NOMO-1 (cell line): Measurements from ENCODE around the gene TECTB.

Source experiments
- DNase-seq, 2 experiments: peaks; one replicate each; lab custom pipeline; 2025; ENCODE audit not compliant: unreplicated experiment in 2 of 2; lab: John Stamatoyannopoulos, UW

The TECTB gene

GRCh38 chr10:112344261-112344660 is 61.1 kb downstream of the TECTB start:
- DNase-seq, result no peak

- DNase-seq, result no peak
Observed at GRCh38 chr10:112345202-112345601, 62.0 kb downstream of the TECTB start.

GRCh38 chr10:112345743-112346142 is 62.5 kb downstream of the TECTB start:
- DNase-seq, result no peak

- no peak for DNase-seq
Observed at GRCh38 chr10:112346774-112347173, 63.6 kb downstream of the TECTB start.

- no peak for DNase-seq
Observed at GRCh38 chr10:112347709-112348671, 64.8 kb downstream of the TECTB start.

GRCh38 chr10:112348759-112349158 is 65.6 kb downstream of the TECTB start:
- DNase-seq, result no peak

GRCh38 chr10:112349521-112350085 is 66.4 kb downstream of the TECTB start:
- DNase-seq, result no peak

GRCh38 chr10:112351146-112351545 is 67.9 kb downstream of the TECTB start:
- no peak for DNase-seq

GRCh38 chr10:112352044-112352443 is 68.8 kb downstream of the TECTB start:
- DNase-seq, result no peak

GRCh38 chr10:112353046-112353445 is 69.8 kb downstream of the TECTB start:
- no peak for DNase-seq
